Erythroblast (primary cell): ENCODE results near the gene SEMA3B.
"Not testable (repeated sequence)": the region's sequence is repeated elsewhere in the genome, so short reads cannot be mapped to it uniquely, and the experiment has no call there.

ENCODE experiments used
- DNase-seq, 2 experiments: peaks; one replicate each; lab custom pipeline; 2025; lab: John Stamatoyannopoulos, UW
- GATA1 ChIP-seq: IDR thresholded peaks from 2 replicates; pipeline ENCODE4 v1.6.1; 2011; ENCODE audit warnings: low read depth, mild to moderate bottlenecking, control low read depth, low read length, moderate library complexity
- POLR2A ChIP-seq: IDR thresholded peaks from 2 replicates; pipeline ENCODE4 v1.6.1; 2011; ENCODE audit warnings: mild to moderate bottlenecking, low read length

SEMA3B gene

DNA sequence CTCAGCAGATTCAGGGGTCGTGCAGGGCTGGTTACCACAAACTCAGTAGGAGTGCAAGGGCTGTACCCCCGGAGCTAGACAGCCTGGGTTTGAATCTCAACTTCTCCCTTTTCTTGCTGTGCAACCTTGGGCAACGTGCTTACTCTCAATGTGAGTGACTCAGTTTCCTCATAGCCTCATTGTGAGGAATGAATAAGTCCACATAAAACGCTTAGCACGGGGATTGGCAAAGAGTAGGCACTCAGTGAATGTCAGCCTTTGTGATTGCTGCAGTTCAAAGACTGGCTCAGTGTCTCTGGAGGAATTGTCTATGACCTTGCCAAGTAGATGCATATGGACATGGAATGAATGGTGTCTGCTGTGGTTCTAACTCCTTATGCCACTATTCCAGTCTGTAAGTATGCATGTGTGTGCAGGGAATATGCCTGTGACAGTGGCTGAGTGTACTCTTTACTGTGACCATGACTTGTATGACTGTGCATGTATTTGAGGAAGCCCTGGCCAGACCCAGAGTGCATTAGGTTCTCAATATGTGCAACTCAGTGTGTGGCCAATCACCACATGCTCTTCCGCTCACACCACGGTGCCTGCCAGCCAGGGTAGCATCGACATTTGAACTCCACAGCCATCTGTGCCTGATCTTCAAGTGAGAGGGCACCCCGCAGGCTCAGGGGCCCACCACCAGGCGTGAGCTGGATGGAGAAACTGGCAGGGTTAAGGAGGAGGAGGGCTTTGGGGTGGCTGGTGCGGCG, 31.2 kb downstream of the SEMA3B start:
- DNase-seq = peak; percentile 57 to 72
- TF ChIP-seq POLR2A (no peak), GATA1 (no peak)

DNA sequence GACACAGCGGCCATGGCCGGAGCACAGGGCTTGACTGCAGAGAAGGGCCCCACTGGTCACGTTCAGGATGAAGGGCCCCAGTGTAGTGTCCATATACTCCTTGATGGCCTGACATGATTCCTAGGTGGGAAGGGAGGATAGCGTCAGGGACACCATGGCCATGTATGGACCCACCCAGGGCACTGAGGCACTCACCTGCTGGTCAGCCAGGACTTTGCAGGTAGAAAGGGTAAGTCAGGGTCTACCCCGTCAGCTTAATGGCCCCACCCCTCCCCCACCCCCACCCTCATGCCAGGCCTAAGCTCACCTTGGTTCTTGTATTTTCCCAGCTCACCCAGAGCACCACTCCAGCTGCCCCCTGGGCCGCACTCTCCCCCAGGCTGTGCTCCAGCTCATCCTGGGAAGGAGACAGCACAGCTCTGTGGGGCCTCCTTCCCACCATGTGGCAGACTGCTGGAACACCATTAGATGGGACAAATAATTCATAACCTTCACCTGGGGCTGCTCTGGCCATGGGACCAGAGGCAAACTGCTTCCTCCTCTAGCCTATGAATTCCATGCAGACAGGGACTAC, 31.8 kb downstream of the SEMA3B start:
- TF ChIP-seq POLR2A (no peak), GATA1 (no peak)
- no peak for DNase-seq

DNA sequence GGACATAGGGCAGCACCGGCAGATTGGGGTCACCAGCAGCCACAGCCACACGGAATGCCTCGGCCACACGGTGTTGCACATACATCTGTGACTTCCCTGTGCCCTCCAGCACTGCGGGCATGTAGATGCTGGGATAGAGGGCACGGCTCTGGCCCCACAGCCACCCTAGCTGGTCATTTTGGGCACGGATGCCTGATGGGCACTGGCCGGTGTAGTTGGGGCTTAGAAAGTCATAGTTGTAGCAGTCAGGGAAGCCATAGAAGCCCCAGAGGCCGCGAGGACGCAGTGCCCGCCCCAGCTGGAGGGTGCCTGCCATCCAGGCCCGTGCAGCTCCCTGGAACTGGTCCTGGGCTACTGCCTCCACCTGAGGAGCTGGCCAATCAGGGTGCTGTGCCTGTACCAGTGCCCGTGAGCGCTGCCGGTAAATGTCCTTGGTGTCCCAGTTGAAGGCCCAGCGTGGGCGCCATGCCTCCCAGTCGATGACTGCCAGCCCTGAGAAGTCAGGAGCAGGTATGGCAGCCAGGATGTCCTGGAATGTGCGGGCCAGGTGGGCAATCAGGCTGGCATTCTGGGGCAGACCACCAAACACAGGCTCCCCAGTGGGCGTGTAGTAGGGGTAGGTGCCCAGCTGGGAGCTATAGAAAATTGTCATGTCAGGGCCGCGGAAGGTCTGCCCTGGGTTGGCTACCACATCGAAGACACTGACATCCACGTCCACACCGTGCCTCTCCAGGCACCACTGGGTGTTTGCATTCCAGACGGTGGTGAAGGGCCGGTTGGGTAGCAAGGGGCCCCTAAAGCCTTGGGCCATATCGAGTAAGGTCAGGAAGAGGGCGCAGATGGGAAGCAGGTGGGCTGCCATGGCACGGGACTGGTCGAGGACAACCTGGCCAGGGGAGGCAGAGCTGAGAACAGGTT, 33.4 kb downstream of the SEMA3B start:
- no peak for DNase-seq
- TF ChIP-seq POLR2A = no peak
- no peak for TF ChIP-seq GATA1

GRCh38 chr3:50303013-50303815, 34.3 kb downstream of the SEMA3B start, which contains the start of gene HYAL1:
Gene HYAL1, minus strand, starts transcription at chr3:50303574. Its CDS starts 618 bp downstream, at chr3:50302956.
- peak in 1 of 2 experiments; percentile 44 for DNase-seq
- TF ChIP-seq GATA1 = no peak
- no peak for TF ChIP-seq POLR2A

- TF ChIP-seq POLR2A = no peak
- no peak for TF ChIP-seq GATA1
- DNase-seq = no peak
Observed at GRCh38 chr3:50304601-50305000, 35.7 kb downstream of the SEMA3B start.

- not testable (repeated sequence) for DNase-seq
Observed at GRCh38 chr3:50312041-50312440, 43.1 kb downstream of the SEMA3B start.

DNA sequence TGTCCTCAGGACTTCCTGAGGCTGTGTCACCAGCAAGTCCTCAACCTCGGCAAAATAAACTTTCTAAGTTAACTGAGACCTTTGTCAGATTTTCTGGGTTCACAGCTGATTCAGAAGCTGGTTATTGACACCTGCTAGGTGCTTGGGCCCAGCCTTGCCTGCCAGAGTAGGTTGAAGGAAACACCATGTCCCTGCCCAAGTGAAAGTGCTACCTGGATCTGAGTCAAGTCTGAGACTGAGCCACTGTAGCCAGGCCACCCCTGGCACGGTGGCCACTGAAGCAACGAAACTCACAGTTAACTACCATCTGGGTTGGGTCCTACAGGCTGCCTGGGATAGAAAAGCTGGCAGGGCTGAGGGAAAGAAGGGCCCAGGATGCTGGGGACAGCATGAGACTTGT, 45.4 kb downstream of the SEMA3B start:
- TF ChIP-seq POLR2A = no peak
- TF ChIP-seq GATA1 = no peak
- DNase-seq = no peak

DNA sequence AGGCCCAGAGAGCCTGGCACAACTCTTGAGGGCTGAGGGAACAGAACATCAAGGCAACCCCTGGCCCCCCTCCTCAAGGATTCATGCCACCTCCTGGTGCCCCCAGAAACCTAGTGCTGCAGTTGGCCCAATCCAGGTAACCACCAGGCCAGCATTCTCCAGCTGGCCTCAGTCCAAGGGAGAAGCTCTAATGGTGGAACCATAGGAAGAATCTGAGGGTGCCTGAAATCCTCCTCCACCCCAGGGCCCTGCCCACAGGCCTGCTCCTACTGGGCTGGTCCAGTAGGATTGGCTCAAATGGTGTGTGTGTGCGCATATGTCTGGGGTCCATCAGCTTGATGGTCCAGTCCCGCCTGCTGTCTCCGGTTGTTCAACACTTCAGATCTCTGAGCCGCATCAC, 45.9 kb downstream of the SEMA3B start:
- DNase-seq = no peak
- TF ChIP-seq POLR2A = no peak
- TF ChIP-seq GATA1 = no peak

- TF ChIP-seq GATA1 (no peak), POLR2A (no peak)
Observed at GRCh38 chr3:50316657-50317242, 47.8 kb downstream of the SEMA3B start.

GRCh38 chr3:50317300-50317699, 48.4 kb downstream of the SEMA3B start:
- TF ChIP-seq POLR2A = no peak
- TF ChIP-seq GATA1 = no peak

More at GRCh38 chr3:50316657-50317242, 47.8 kb downstream of the SEMA3B start:
- peak in 1 of 2 experiments; percentile 32 for DNase-seq

DNA sequence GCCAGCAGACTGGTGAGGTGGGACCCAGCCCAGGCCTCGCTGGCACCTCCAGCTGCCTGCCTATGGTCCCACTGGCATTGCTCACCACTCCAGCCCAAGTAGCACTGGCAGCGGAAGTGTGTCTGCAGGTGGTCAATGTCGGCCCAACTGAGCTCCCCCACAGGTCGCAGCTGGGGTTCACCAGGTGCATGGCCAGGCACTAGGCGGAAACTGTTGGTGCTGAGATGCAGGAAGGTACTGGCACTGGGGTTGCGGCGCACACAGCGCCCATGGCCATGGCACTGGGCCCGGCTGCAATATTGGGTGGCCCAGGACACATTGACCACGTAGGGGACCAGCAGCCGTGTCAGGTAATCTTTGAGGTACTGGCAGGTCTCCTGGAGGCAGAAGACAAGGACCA, 49.2 kb downstream of the SEMA3B start:
- DNase-seq = no peak
- no peak for TF ChIP-seq POLR2A
- TF ChIP-seq GATA1 = no peak

More at GRCh38 chr3:50317300-50317699, 48.4 kb downstream of the SEMA3B start:
- no peak for DNase-seq

DNA sequence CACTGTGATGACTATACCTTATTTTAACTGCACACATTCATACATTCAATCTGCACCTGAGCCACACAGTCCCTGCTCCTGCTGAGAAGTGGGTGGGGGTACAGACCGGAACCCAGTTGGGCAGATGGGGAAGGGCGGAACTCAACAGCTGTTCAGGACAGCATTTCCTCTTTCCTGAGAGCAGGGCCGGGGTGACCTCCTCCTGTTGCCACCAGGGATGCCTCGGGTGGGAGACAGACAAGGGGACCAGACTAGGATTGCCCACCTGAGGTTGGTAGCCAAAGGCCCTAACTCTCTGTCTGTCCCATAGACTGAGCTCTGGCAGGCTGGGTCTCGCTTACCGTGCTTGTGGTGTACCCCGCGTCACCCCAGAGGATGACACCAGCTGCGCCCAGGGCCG, 49.7 kb downstream of the SEMA3B start:
- DNase-seq = no peak
- TF ChIP-seq GATA1 = no peak
- TF ChIP-seq POLR2A = no peak
